Measurements from ENCODE around the gene FERMT3.

The FERMT3 gene

GRCh38 chr11:64216879-64217278, 10.4 kb downstream of the FERMT3 start:
- CTCF ChIA-PET, result interaction anchor here (0.9 to 30.9 kb wide), 4 partner anchors 6 to 115 kb away, joined by 3 to 368 read pairs (median 196); partner anchors contain the start of genes DNAJC4, FERMT3, FKBP2 and NUDT22
- POLR2A ChIA-PET, result interaction anchor here (1.2 to 1.9 kb wide), 2 partner anchors 10 kb away, joined by 4 to 10 read pairs; partner anchors contain the start of genes FERMT3 and NUDT22
- no peak for TF ChIP-seq CTCF (IDR thresholded peaks at IDR 0.05; ENCODE audit: control extremely low read depth, extremely low read depth, low read depth, missing control alignments)
- DNase-seq (ENCODE audit: extremely low spot score), result no peak

- CTCF ChIA-PET, result interaction anchor here (16.7 to 30.9 kb wide), 2 partner anchors 8 to 10 kb away, joined by 368 read pairs; partner anchors contain the start of genes DNAJC4, FERMT3, FKBP2 and NUDT22
- POLR2A ChIA-PET, result interaction anchor here (1.0 kb wide), 1 partner anchor 22 kb away, joined by 3 read pairs; no protein-coding TSS in a partner anchor
- no peak for DNase-seq (ENCODE audit: extremely low spot score)
- TF ChIP-seq CTCF (IDR thresholded peaks at IDR 0.05; ENCODE audit: control extremely low read depth, extremely low read depth, low read depth, missing control alignments), result no peak
These were observed 12.3 kb downstream of the FERMT3 start for GRCh38 chr11:64218628-64219353.

- POLR2A ChIA-PET, result no interaction called here
- no peak for TF ChIP-seq CTCF (IDR thresholded peaks at IDR 0.05; ENCODE audit: control extremely low read depth, extremely low read depth, low read depth, missing control alignments)
- CTCF ChIA-PET, result interaction anchor here (1.5 to 30.9 kb wide), 2 partner anchors 9 to 26 kb away, joined by 3 to 368 read pairs; partner anchors contain the start of gene FERMT3
These were observed 12.8 kb downstream of the FERMT3 start for GRCh38 chr11:64219354-64219684.

GRCh38 chr11:64219755-64220154, 13.2 kb downstream of the FERMT3 start:
- CTCF ChIA-PET, result interaction anchor here (1.5 to 30.9 kb wide), 2 partner anchors 9 to 25 kb away, joined by 3 to 368 read pairs; partner anchors contain the start of gene FERMT3
- DNase-seq (ENCODE audit: extremely low spot score), result no peak
- no peak for TF ChIP-seq CTCF (IDR thresholded peaks at IDR 0.05; ENCODE audit: control extremely low read depth, extremely low read depth, low read depth, missing control alignments)
- POLR2A ChIA-PET, result no interaction called here

More at GRCh38 chr11:64219354-64219684, 12.8 kb downstream of the FERMT3 start:
- no peak for DNase-seq (ENCODE audit: extremely low spot score)

GRCh38 chr11:64220271-64220670, 13.8 kb downstream of the FERMT3 start:
- DNase-seq (ENCODE audit: extremely low spot score), result no peak
- POLR2A ChIA-PET, result interaction anchor here (0.8 kb wide), 1 partner anchor 14 kb away, joined by 3 read pairs; no protein-coding TSS in a partner anchor
- TF ChIP-seq CTCF (IDR thresholded peaks at IDR 0.05; ENCODE audit: control extremely low read depth, extremely low read depth, low read depth, missing control alignments), result no peak
- CTCF ChIA-PET, result interaction anchor here (1.5 to 30.9 kb wide), 2 partner anchors 10 to 25 kb away, joined by 3 to 368 read pairs; partner anchors contain the start of gene FERMT3

GRCh38 chr11:64220798-64221197, 14.3 kb downstream of the FERMT3 start:
- no peak for TF ChIP-seq CTCF (IDR thresholded peaks at IDR 0.05; ENCODE audit: control extremely low read depth, extremely low read depth, low read depth, missing control alignments)
- ChIA-PET CTCF (interaction anchor here (1.5 to 30.9 kb wide), 2 partner anchors 10 to 24 kb away, joined by 3 to 368 read pairs; partner anchors contain the start of gene FERMT3), POLR2A (interaction anchor here (0.8 kb wide), 1 partner anchor 15 kb away, joined by 3 read pairs; no protein-coding TSS in a partner anchor)
- no peak for DNase-seq (ENCODE audit: extremely low spot score)
